Prostate gland (tissue), 2 donors: ENCODE measurements around the gene BRCA1. TPM values are rescaled to one million over a fixed set of nuclear protein-coding genes. Genes with fewer than 3 reads are reported as not detected.
A peak's percentile ranks its signal among the peaks of the same experiment; 100 is the strongest.

Source experiments
- DNase-seq: peaks from one replicate; pipeline ENCODE4 v3.0.0-alpha.2; 2019; ENCODE audit warnings: low spot score
- H3K27ac ChIP-seq, 2 donors: fragments of 200-600 bp; sonication (generic); 2 replicates each; pipeline ENCODE4 v1.5.1; 2017 to 2019
- H3K27me3 ChIP-seq: fragments of 200-600 bp; sonication (generic); replicated peaks from 2 replicates; pipeline ENCODE4 v1.5.1; 2019; ENCODE audit not compliant: insufficient read depth
- H3K36me3 ChIP-seq, 2 donors: fragments of 200-600 bp; sonication (generic); 1 replicate in 1 of 2; 2 replicates in 1 of 2; pipeline versions ENCODE4 v1.5.1 to v1.8.1; 2017 to 2019
- H3K4me1 ChIP-seq: fragments of 200-600 bp; sonication (generic); replicated peaks from 2 replicates; pipeline ENCODE4 v1.5.1; 2019
- H3K4me3 ChIP-seq, 2 donors: fragments of 200-600 bp; sonication (generic); 2 replicates each; pipeline ENCODE4 v1.5.1; 2017 to 2019
- H3K9me3 ChIP-seq: fragments of 200-600 bp; sonication (generic); 2 replicates; pipeline ENCODE4 v1.5.1; 2017
- CTCF ChIP-seq, 4 experiments: fragments of 200-600 bp in 2 of 4; fragments of 450-650 bp in 2 of 4; sonication (generic) in 2 of 4; IDR thresholded peaks; 1 replicate in 3 of 4; 2 replicates in 1 of 4; pipeline ENCODE4 v1.5.1; 2016 to 2019; ENCODE audit warnings: antibody characterized with exemption in 4 of 4, mild to moderate bottlenecking in 2 of 4, moderate library complexity in 2 of 4
- POLR2A ChIP-seq: fragments of 450-650 bp; IDR thresholded peaks from one replicate; pipeline ENCODE4 v1.6.1; 2016; ENCODE audit warnings: antibody characterized with exemption, mild to moderate bottlenecking
- POLR2AphosphoS5 ChIP-seq: sonication (generic); formaldehyde crosslinking; IDR thresholded peaks from one replicate; pipeline ENCODE4 v1.6.1; 2017; ENCODE audit warnings: antibody characterized with exemption
- WGBS: methylation state at CpG from one replicate; pipeline ENCODE4 v1.1.5; 2018; 5-methylcytosine and 5-hydroxymethylcytosine counted together
- intact Hi-C: fragments of 100-400 bp; cut with DNase I; formaldehyde crosslinking; loops from one replicate; pipeline ENCODE4 v1.14.2; 2022
- total RNA-seq, 2 donors: library from RNA; depleted of rRNA; stranded (reverse); fragments of >200 nt; gene quantifications; one replicate each; pipeline ENCODE4 v1.1.0, GENCODE V29; 2016

Gene BRCA1
- total RNA-seq, result 10 to 100 TPM in 1 of 2 donors, 1 to 10 TPM in 1; 9.1 to 12.8 TPM

GRCh38 chr17:43125133-43125966 lies at the start of gene BRCA1:
TSS of gene BRCA1 (minus strand) at chr17:43125364. CDS start at chr17:43124096, 1,268 bp downstream.
- peak; percentile 96 for DNase-seq
- Histone ChIP-seq H3K27me3 (no peaks in the 10 kb centered on the region), H3K9me3 (no peaks in the 10 kb centered on the region), H3K4me3 (peak within 1 kb of the TSS; percentile 44 to 60), H3K4me1 (no peaks in the 10 kb centered on the region), H3K27ac (peak within 1 kb of the TSS; percentile 33 to 59), H3K36me3 (no peaks in the 10 kb centered on the region)
- whole genome bisulfite sequencing, result 2% methylated on average over 38 of the region's 38 CpGs
- TF ChIP-seq CTCF (IDR thresholded peaks at IDR 0.05), result peak in 1 of 4 experiments; percentile 14
- peak; percentile 99 for TF ChIP-seq POLR2AphosphoS5
- TF ChIP-seq POLR2A, result peak; percentile 62
- intact Hi-C loops, result loop anchor here (1.0 to 5.0 kb wide), 2 partner anchors 46 to 103 kb away; partner anchors contain the start of genes NBR1 and VAT1

GRCh38 chr17:43171586-43172487 lies 46.7 kb upstream of the BRCA1 start:
- Histone ChIP-seq H3K4me3 (peak overlapping the region; percentile 68 to 81), H3K36me3 (peaks cover 0 to 3% of the 10 kb centered on the region in 2 donors), H3K27ac (peak overlapping the region; percentile 98 to 99), H3K27me3 (no peaks in the 10 kb centered on the region), H3K9me3 (no peaks in the 10 kb centered on the region), H3K4me1 (peaks cover 3% of the 10 kb centered on the region)
- WGBS, result 2% methylated on average over 12 of the region's 12 CpGs
- peak; percentile 44 for TF ChIP-seq POLR2AphosphoS5
- no peak for TF ChIP-seq POLR2A
- intact Hi-C loops, result loop anchor here (1.0 to 5.0 kb wide), 4 partner anchors 40 to 189 kb away; partner anchors contain the start of genes BRCA1, IFI35 and TMEM106A
- peak; percentile 48 for DNase-seq

GRCh38 chr17:43170766-43171585 lies 45.8 kb upstream of the BRCA1 start, which contains the start of gene NBR1:
TSS of gene NBR1 (plus strand) at chr17:43171214. CDS start at chr17:43175800, 4,586 bp downstream.
- Histone ChIP-seq H3K9me3 (no peaks in the 10 kb centered on the region), H3K27ac (peak within 1 kb of the TSS; percentile 98 to 99), H3K36me3 (no peaks in the 10 kb centered on the region), H3K4me3 (peak within 1 kb of the TSS; percentile 68 to 81), H3K27me3 (no peaks in the 10 kb centered on the region), H3K4me1 (no peaks in the 10 kb centered on the region)
- TF ChIP-seq POLR2A (peak; percentile 91), CTCF (IDR thresholded peaks at IDR 0.05) (no peak), POLR2AphosphoS5 (peak; percentile 97)
- DNase-seq, result peak; percentile 98
- intact Hi-C loops, result loop anchor here (1.0 to 5.0 kb wide), 4 partner anchors 41 to 190 kb away; partner anchors contain the start of genes BRCA1, IFI35 and TMEM106A
- WGBS, result under 1% methylated on average over 41 of the region's 41 CpGs

- TF ChIP-seq CTCF (IDR thresholded peaks at IDR 0.05), result no peak
- TF ChIP-seq POLR2AphosphoS5, result peak; percentile 94
- peak; percentile 66 for TF ChIP-seq POLR2A
- intact Hi-C loops, result loop anchor here (2.0 to 5.0 kb wide), 3 partner anchors 42 to 191 kb away; partner anchors contain the start of genes IFI35 and TMEM106A
- peak overlapping the region; percentile 68 to 81 for H3K4me3 ChIP-seq
- no peaks in the 10 kb centered on the region for H3K27me3 ChIP-seq
- WGBS, result 0% methylated on average over 27 of the region's 27 CpGs
- no peaks in the 10 kb centered on the region for H3K9me3 ChIP-seq
- H3K4me1 ChIP-seq, result no peaks in the 10 kb centered on the region
- H3K36me3 ChIP-seq, result no peaks in the 10 kb centered on the region
- peak overlapping the region; percentile 98 to 99 for H3K27ac ChIP-seq
- peak; percentile 94 for DNase-seq
Observed at GRCh38 chr17:43170140-43170765, 45.1 kb upstream of the BRCA1 start.
